Measurements from ENCODE around the gene VEGFB.
A peak's percentile ranks its signal among the peaks of the same experiment; 100 is the strongest.

The VEGFB gene

DNA sequence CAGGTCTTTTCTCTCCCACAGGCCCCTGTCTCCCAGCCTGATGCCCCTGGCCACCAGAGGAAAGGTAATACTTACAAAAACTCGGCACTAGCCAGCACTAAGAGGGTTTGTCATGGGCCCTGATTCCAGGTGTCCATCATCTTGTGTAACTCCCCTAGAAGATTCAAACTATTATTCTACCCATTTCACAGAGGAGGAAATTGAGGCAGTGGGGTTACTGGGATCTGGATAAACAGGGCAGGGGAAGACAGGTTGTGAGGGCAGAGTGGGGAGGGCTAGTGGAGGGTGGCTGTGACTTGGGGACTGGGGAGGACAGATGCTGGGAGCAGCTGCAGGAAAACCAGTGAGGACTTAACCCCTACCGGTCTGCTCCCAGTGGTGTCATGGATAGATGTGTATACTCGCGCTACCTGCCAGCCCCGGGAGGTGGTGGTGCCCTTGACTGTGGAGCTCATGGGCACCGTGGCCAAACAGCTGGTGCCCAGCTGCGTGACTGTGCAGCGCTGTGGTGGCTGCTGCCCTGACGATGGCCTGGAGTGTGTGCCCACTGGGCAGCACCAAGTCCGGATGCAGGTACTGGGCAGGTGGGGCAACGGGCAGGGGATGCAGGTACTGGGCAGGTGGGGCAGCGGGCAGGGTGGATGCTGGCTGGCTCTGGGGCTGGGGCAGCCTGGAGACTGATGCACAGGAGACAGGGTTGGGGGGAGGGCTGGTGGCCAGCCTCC, 1.2 kb downstream of the VEGFB start:
- no peak for DNase-seq (ENCODE audit: low read depth)

GRCh38 chr11:64237484-64237951, 3.1 kb downstream of the VEGFB start:
- TF ChIP-seq, protein P1, sequence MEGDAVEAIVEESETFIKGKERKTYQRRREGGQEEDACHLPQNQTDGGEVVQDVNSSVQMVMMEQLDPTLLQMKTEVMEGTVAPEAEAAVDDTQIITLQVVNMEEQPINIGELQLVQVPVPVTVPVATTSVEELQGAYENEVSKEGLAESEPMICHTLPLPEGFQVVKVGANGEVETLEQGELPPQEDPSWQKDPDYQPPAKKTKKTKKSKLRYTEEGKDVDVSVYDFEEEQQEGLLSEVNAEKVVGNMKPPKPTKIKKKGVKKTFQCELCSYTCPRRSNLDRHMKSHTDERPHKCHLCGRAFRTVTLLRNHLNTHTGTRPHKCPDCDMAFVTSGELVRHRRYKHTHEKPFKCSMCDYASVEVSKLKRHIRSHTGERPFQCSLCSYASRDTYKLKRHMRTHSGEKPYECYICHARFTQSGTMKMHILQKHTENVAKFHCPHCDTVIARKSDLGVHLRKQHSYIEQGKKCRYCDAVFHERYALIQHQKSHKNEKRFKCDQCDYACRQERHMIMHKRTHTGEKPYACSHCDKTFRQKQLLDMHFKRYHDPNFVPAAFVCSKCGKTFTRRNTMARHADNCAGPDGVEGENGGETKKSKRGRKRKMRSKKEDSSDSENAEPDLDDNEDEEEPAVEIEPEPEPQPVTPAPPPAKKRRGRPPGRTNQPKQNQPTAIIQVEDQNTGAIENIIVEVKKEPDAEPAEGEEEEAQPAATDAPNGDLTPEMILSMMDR (IDR thresholded peaks at IDR 0.05; ENCODE audit: control insufficient read depth, insufficient read depth, low read depth, low read length, missing control alignments) = no peak
- no peak overlapping the region for H3K4me3 ChIP-seq (ENCODE audit: control insufficient read depth, low read depth, low read length)
- DNase-seq (ENCODE audit: low read depth) = no peak

More for the DNA sequence above, 1.2 kb downstream of the VEGFB start:
- peak overlapping the region; percentile 67 for H3K4me3 ChIP-seq (ENCODE audit: control insufficient read depth, low read depth, low read length)
- TF ChIP-seq, protein P1 (IDR thresholded peaks at IDR 0.05; ENCODE audit: control insufficient read depth, insufficient read depth, low read depth, low read length, missing control alignments) = no peak

DNA sequence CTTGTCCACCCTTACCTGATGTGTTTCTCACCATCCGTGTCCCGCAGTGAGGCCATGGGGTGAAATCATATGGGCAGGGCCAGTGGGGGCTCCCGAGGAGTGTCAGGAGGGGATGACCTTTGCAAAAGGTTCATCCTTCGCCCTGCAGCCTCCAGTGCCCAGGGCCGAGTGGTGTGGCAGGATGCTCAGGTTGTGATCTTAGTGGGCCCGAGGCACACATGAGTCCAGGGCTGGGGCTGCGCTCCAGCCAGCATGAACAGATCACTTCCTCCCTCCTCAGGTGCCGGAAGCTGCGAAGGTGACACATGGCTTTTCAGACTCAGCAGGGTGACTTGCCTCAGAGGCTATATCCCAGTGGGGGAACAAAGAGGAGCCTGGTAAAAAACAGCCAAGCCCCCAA, 3.7 kb downstream of the VEGFB start:
- TF ChIP-seq, protein P1 (IDR thresholded peaks at IDR 0.05; ENCODE audit: control insufficient read depth, insufficient read depth, low read depth, low read length, missing control alignments) = no peak
- H3K4me3 ChIP-seq (ENCODE audit: control insufficient read depth, low read depth, low read length) = no peak overlapping the region
- DNase-seq (ENCODE audit: low read depth) = no peak

DNA sequence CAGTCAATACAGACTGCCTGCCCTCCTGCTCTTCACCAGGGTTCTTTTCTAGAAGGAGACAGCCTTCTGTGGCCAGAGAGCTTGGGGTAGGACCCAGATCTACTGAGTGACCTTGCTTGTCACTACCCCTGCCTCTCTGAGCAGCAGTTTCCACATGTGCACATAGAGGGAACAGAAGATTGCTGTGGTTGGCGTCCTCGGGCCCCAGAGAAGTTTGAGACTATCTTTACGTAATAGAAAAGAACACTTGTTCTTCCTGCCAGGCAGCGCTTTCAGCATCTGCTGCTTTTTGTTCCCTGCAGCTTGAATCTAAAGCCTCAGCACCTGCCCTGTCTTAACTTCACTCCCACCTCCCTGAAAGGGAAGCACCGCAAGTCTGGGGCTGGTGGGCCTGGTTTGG, 4.6 kb downstream of the VEGFB start:
- H3K4me3 ChIP-seq (ENCODE audit: control insufficient read depth, low read depth, low read length) = no peak overlapping the region
- DNase-seq (ENCODE audit: low read depth) = no peak
- TF ChIP-seq, protein P1 (IDR thresholded peaks at IDR 0.05; ENCODE audit: control insufficient read depth, insufficient read depth, low read depth, low read length, missing control alignments) = no peak

DNA sequence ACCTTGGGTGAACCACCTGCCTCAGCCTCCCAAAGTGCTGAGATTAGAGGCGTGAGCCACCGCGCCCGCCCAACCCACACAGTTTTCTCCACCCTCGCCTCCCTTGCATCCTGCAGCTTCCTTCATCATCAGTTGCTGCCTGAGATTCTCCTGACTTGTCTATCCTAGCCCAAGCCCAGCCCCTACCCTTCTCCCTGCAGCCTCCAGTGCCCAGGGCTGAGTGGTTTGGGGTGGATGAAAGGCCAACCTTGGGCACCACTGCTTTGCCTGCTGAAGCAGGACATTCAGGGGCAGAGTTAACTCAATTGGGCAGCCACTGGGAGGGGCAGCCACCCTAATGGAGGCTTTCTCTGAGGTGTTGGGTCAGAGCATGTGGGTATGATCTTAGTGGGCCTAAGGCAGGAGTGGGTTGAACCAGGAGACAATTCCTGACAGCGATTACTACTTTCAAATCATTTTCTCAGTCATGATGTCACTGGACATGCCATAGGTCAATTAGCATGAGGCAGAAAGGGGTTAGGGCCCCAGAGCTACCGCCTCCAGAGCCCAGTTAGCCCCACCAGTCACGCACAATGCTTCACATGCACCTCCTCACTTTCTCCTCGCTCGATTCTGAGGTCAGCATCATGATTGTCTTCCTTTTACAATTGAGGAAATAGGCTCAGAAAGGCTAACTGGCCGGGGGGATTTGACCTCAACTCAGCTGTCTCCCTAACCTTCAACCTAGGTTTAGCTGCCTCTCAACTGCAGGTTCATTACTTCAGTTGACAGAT, 5.5 kb downstream of the VEGFB start:
- DNase-seq (ENCODE audit: low read depth) = no peak
- TF ChIP-seq, protein P1 (IDR thresholded peaks at IDR 0.05; ENCODE audit: control insufficient read depth, insufficient read depth, low read depth, low read length, missing control alignments) = no peak
- H3K4me3 ChIP-seq (ENCODE audit: control insufficient read depth, low read depth, low read length) = peak overlapping the region; percentile 75

DNA sequence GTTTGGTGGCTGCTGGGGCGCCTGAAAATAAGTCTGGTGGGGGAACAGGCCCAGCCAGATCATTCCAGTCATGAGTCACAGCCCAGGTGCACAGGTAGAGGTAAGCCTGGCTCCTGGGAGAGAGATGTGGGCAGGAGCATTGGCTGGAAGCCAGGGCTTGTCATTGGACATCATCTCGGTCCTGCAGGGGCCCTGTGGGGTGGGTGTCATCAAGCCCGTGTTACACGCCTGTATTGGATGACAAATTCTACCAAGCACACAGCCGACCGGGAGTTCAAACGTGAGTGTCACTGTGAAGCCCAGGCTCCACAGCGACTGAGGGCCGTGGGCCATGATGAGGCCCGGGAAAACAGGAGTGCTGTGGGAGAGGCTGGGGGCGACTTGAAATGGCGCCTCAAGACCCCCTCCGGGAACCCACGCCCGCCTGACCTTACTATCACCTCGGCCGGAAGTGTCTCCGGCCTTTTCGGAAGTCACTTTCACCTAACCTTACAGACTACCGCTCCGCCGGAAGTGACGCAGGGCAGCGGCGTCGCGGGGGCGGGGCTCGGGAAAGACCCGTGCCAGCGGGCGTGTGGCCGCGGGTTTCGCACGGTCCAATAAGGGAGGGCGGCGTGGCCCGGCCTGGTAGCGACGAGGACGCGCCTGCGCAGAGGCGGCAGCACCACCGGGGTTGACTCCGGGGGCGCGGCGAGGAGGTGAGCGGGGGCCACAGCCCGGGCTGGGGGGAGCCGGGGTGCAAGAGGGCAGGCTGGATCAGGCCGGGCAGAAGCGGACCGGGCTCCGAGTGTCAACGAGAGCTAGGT, 6.3 kb downstream of the VEGFB start, which contains the start of gene FKBP2:
FKBP2 (plus strand) TSS at position 661 of the 806 bp plus-strand sequence. CDS start 1,293 bp downstream, outside the sequence.
- peak within 1 kb of the TSS; percentile 84 for H3K4me3 ChIP-seq (ENCODE audit: control insufficient read depth, low read depth, low read length)
- TF ChIP-seq, protein P1 (IDR thresholded peaks at IDR 0.05; ENCODE audit: control insufficient read depth, insufficient read depth, low read depth, low read length, missing control alignments) = no peak
- peak; percentile 85 for DNase-seq (ENCODE audit: low read depth)

Data from AG09309 (cell line).